Transverse colon (tissue), 4 donors: Measurements from ENCODE around the gene SRGAP1. TPM values are rescaled to one million over a fixed set of nuclear protein-coding genes. Genes with fewer than 3 reads are reported as not detected.

Experiments used
- DNase-seq: peaks from one replicate; pipeline ENCODE4 v3.0.0-alpha.2; 2019
- H3K27ac ChIP-seq, 4 donors: fragments of 200-600 bp; sonication (generic); 2 replicates each; pipeline ENCODE4 v1.5.1; 2016 to 2018; ENCODE audit warnings: inconsistent platforms in 4 of 4
- H3K27me3 ChIP-seq: fragments of 200-600 bp; sonication (generic); 2 replicates; pipeline ENCODE4 v1.5.1; 2017; ENCODE audit warnings: inconsistent platforms
- H3K36me3 ChIP-seq, 4 donors: fragments of 200-600 bp; sonication (generic); 2 replicates each; pipeline ENCODE4 v1.5.1; 2017 to 2019; ENCODE audit warnings: inconsistent platforms in 4 of 4
- H3K4me1 ChIP-seq, 4 donors: fragments of 200-600 bp; sonication (generic); 2 replicates each; pipeline ENCODE4 v1.5.1; 2017 to 2020; ENCODE audit warnings: inconsistent platforms in 4 of 4
- H3K4me3 ChIP-seq, 4 donors: fragments of 200-600 bp; sonication (generic); 1 replicate in 1 of 4; 2 replicates in 3 of 4; pipeline versions ENCODE4 v1.5.1 to v1.6.1; 2017 to 2019; ENCODE audit warnings: inconsistent platforms in 4 of 4
- H3K9me3 ChIP-seq, 2 donors: fragments of 200-600 bp; sonication (generic); 2 replicates each; pipeline ENCODE4 v1.5.1; 2017 to 2019; ENCODE audit warnings: inconsistent platforms in 2 of 2
- CTCF ChIP-seq, 5 experiments: fragments of 200-600 bp in 3 of 5; fragments of 450-650 bp in 2 of 5; sonication (generic) in 3 of 5; IDR thresholded peaks; 1 replicate in 2 of 5; 2 replicates in 3 of 5; pipeline ENCODE4 v1.5.1; 2016 to 2017; ENCODE audit warnings: antibody characterized with exemption in 5 of 5, inconsistent platforms in 3 of 5, mild to moderate bottlenecking in 2 of 5, moderate library complexity in 1 of 5
- EP300 ChIP-seq: sonication (generic); formaldehyde crosslinking; IDR thresholded peaks from one replicate; pipeline ENCODE4 v1.6.1; 2017; ENCODE audit warnings: antibody characterized with exemption, low read depth
- POLR2A ChIP-seq: fragments of 450-650 bp; IDR thresholded peaks from one replicate; pipeline ENCODE4 v1.6.1; 2016; ENCODE audit warnings: antibody characterized with exemption, mild to moderate bottlenecking, moderate library complexity
- POLR2AphosphoS5 ChIP-seq, 3 donors: sonication (generic); formaldehyde crosslinking; IDR thresholded peaks; one replicate each; pipeline ENCODE4 v1.6.1; 2016; ENCODE audit warnings: antibody characterized with exemption in 3 of 3
- WGBS, 2 donors: methylation state at CpG; one replicate each; pipeline ENCODE4 v1.1.5; 2018; ENCODE audit warnings: low coverage in 1 of 2; 5-methylcytosine and 5-hydroxymethylcytosine counted together
- in situ Hi-C, 4 donors: fragments of 200-750 bp; cut with MboI; loops; one replicate each; pipeline versions ENCODE4 v1.15.0 to v1.15.1; 2017; ENCODE audit warnings: low sequenced_read_pairs in 3 of 4, low pct_ligation_motif_present in 1 of 4, low pct_unique_long_range_greater_than_20kb in 1 of 4
- intact Hi-C: fragments of 100-400 bp; cut with DNase I; formaldehyde crosslinking; loops from one replicate; pipeline ENCODE4 v1.15.1; 2023; ENCODE audit warnings: low total_unique reads
- total RNA-seq, 4 donors: library from RNA; depleted of rRNA; stranded (reverse); fragments of >200 nt; gene quantifications; one replicate each; pipeline ENCODE4 v1.1.0, GENCODE V29; 2016

SRGAP1 gene
- total RNA-seq, 4 donors from 2014 or later = 16.0 to 720 (median 51.4) TPM

DNA sequence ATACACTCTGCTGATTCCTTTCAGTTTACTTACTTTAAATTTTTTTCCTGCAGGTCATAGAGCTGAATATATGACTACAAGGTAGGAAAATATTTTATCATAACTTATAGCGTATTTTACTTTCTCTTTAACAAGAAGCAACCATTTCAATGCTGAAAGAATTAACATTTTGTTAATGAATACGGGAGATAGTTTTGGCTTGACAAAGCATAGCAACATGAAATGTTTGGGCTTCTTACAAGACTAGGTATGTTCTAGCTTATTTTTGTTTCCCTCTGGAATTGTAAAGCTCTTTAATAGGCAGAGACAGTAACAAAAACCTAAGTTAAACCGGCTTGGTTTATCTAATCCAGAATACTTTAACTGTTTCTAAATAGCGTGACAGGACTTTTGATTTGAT lies 242.4 kb downstream of the SRGAP1 start:
- no peak for DNase-seq
- 75 to 83% methylated on average over 4 of the region's 4 CpGs for WGBS, 2 donors
- Histone ChIP-seq H3K27ac (peak overlapping the region in 3 of 4 donors; percentile 23 to 70 (median 60)), H3K9me3 (no peaks in the 10 kb centered on the region), H3K4me3 (no peak overlapping the region), H3K4me1 (peaks cover 21 to 37% (median 31%) of the 10 kb centered on the region in 4 donors), H3K36me3 (no peaks in the 10 kb centered on the region), H3K27me3 (no peaks in the 10 kb centered on the region)
- TF ChIP-seq POLR2AphosphoS5 (IDR thresholded peaks at IDR 0.05) = no peak
- TF ChIP-seq EP300 = no peak
- no peak for TF ChIP-seq POLR2A
- no peak for TF ChIP-seq CTCF (IDR thresholded peaks at IDR 0.05)
- intact Hi-C loops = loop anchor here (10.0 kb wide), 1 partner anchor 242 kb away; the partner anchor contains the start of gene SRGAP1
- in situ Hi-C loops = loop anchor here in 1 of 4 donors (10.0 kb wide), 1 partner anchor 242 kb away; the partner anchor contains the start of gene SRGAP1

GRCh38 chr12:64087761-64088160 lies 243.3 kb downstream of the SRGAP1 start:
- intact Hi-C loops = loop anchor here (10.0 kb wide), 1 partner anchor 243 kb away; the partner anchor contains the start of gene SRGAP1
- in situ Hi-C loops = loop anchor here in 1 of 4 donors (10.0 kb wide), 1 partner anchor 243 kb away; the partner anchor contains the start of gene SRGAP1
- H3K4me1 ChIP-seq = peaks cover 13 to 29% (median 23%) of the 10 kb centered on the region in 4 donors
- no peaks in the 10 kb centered on the region for H3K9me3 ChIP-seq
- peak overlapping the region; percentile 51 to 70 (median 62) for H3K27ac ChIP-seq
- no peak for DNase-seq
- no peaks in the 10 kb centered on the region for H3K36me3 ChIP-seq
- 77 to 83% methylated on average over 2 of the region's 2 CpGs for WGBS, 2 donors
- no peak for TF ChIP-seq POLR2AphosphoS5 (IDR thresholded peaks at IDR 0.05)
- no peak for TF ChIP-seq EP300
- no peak for TF ChIP-seq CTCF (IDR thresholded peaks at IDR 0.05)
- no peak for TF ChIP-seq POLR2A
- H3K27me3 ChIP-seq = no peaks in the 10 kb centered on the region
- H3K4me3 ChIP-seq = no peak overlapping the region

DNA sequence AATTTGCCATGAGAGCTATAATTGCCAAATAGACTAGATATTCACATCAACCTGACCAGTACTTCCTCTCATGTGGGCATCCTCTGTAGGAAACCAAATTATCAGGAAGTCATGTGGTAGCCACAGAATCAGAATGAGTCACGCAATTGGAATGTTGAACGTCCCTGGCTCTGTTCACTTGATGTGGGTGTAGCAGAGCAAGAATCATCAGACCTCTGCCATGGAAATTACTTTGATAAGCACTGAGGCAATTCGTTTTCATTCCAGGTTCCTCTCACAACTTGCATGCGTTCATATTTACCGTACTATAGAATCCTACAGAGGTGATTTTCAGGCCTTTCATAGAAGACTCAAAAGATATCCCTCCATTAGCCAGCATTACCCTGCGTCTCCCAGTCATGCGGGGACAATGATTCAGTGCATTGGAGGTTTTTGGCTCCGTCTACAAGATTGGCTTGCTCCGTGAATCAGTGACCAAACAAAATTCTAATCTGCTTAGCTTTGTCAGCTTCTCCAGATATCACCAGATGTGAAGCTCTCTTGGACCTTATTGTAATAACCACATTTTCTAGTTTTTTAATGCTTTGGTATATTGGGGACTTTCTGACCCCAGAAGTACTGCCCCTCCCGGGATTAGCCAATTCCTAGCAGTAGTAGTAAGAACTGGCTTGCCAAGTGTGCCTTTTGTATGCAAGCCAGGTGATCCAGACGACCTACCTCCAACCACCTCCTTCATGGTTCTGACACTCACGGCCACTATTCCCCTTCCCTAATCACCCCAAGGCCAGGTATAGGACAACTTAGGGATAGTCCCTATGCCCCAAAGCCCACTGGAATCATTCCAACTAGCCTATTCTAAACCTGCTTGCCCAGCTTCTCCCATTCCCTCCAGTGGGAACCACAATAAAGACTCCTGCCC lies 244.2 kb downstream of the SRGAP1 start:
- Histone ChIP-seq H3K27me3 (no peaks in the 10 kb centered on the region), H3K4me3 (no peak overlapping the region), H3K36me3 (no peaks in the 10 kb centered on the region), H3K4me1 (peaks cover 8 to 19% (median 14%) of the 10 kb centered on the region in 4 donors), H3K9me3 (no peaks in the 10 kb centered on the region), H3K27ac (peak overlapping the region; percentile 51 to 70 (median 62))
- WGBS, 2 donors = 33 to 60% methylated on average over 3 to 12 of the region's 12 CpGs
- TF ChIP-seq CTCF (IDR thresholded peaks at IDR 0.05) = no peak
- TF ChIP-seq POLR2AphosphoS5 (IDR thresholded peaks at IDR 0.05) = peak; percentile 54 to 64 (median 63)
- no peak for TF ChIP-seq EP300
- no peak for TF ChIP-seq POLR2A
- in situ Hi-C loops (loop anchor here in 1 of 4 donors (10.0 kb wide), 1 partner anchor 244 kb away; the partner anchor contains the start of gene SRGAP1), intact Hi-C loops (loop anchor here (10.0 kb wide), 1 partner anchor 244 kb away; the partner anchor contains the start of gene SRGAP1)
- DNase-seq = peak; percentile 65

GRCh38 chr12:64090047-64090446 lies 245.5 kb downstream of the SRGAP1 start:
- 82 to 92% methylated on average over 1 of the region's 1 CpG for WGBS, 2 donors
- DNase-seq = no peak
- no peak overlapping the region for H3K4me3 ChIP-seq
- intact Hi-C loops (no loop called here), in situ Hi-C loops (no loop called here)
- no peaks in the 10 kb centered on the region for H3K36me3 ChIP-seq
- H3K27me3 ChIP-seq = no peaks in the 10 kb centered on the region
- no peaks in the 10 kb centered on the region for H3K9me3 ChIP-seq
- peaks cover 6 to 15% (median 10%) of the 10 kb centered on the region in 4 donors for H3K4me1 ChIP-seq
- TF ChIP-seq POLR2AphosphoS5 (IDR thresholded peaks at IDR 0.05) (no peak), CTCF (IDR thresholded peaks at IDR 0.05) (no peak), POLR2A (no peak), EP300 (no peak)
- H3K27ac ChIP-seq = no peak overlapping the region
